Measurements from ENCODE around the gene MYO1C. TPM values are rescaled to one million over a fixed set of nuclear protein-coding genes. Genes with fewer than 3 reads are reported as not detected.

Gene MYO1C
- total RNA-seq, 4 donors from 2014 or later, result 103 to 145 (median 121) TPM

DNA sequence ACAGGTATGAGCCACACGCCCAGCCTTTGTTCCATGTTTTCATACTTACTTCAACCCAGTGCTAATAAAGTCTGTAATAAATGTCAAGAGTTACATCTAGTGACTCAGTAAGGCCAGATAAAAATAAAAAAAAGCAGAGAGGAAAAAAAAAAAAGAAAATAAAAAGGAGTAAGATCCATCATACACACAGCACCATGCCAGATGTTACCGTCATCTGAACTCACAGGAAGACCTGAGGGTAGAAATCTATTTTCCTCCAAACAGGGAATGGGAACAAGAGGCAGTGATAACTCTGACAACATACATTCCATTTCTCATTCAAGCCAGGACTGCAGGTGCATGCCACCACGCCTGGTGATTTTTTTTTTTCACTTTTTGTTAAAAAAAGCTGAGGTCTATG is 57.2 kb downstream of the MYO1C start:
- H3K4me3 ChIP-seq (replicated peaks in 1 of 3), result no peak overlapping the region
- no peaks in the 10 kb centered on the region for H3K27me3 ChIP-seq
- H3K27ac ChIP-seq, result peak overlapping the region in 1 of 3 donors; percentile 2
- TF ChIP-seq, protein P1, sequence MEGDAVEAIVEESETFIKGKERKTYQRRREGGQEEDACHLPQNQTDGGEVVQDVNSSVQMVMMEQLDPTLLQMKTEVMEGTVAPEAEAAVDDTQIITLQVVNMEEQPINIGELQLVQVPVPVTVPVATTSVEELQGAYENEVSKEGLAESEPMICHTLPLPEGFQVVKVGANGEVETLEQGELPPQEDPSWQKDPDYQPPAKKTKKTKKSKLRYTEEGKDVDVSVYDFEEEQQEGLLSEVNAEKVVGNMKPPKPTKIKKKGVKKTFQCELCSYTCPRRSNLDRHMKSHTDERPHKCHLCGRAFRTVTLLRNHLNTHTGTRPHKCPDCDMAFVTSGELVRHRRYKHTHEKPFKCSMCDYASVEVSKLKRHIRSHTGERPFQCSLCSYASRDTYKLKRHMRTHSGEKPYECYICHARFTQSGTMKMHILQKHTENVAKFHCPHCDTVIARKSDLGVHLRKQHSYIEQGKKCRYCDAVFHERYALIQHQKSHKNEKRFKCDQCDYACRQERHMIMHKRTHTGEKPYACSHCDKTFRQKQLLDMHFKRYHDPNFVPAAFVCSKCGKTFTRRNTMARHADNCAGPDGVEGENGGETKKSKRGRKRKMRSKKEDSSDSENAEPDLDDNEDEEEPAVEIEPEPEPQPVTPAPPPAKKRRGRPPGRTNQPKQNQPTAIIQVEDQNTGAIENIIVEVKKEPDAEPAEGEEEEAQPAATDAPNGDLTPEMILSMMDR (IDR thresholded peaks at IDR 0.05), result no peak
- TF ChIP-seq POLR2A (IDR thresholded peaks at IDR 0.05), result no peak
- H3K36me3 ChIP-seq, result peaks cover 4 to 14% of the 10 kb centered on the region in 2 donors
- H3K9me3 ChIP-seq, result no peaks in the 10 kb centered on the region
- 90 to 94% methylated on average over 3 of the region's 3 CpGs for WGBS, 2 donors
- no peak for DNase-seq
- peaks cover 25 to 45% of the 10 kb centered on the region in 2 donors for H3K4me1 ChIP-seq
- intact Hi-C loops (cut with DNase I), result no loop called here

GRCh38 chr17:1434150-1434549 is 58.3 kb downstream of the MYO1C start:
- H3K27ac ChIP-seq, result peak overlapping the region; percentile 3 to 47 (median 27)
- no peak for TF ChIP-seq POLR2A (IDR thresholded peaks at IDR 0.05)
- TF ChIP-seq, protein P1 (IDR thresholded peaks at IDR 0.05), result no peak
- DNase-seq, result no peak
- no peak overlapping the region for H3K4me3 ChIP-seq (replicated peaks in 1 of 3)
- intact Hi-C loops (cut with DNase I), result no loop called here
- peaks cover 25 to 54% of the 10 kb centered on the region in 2 donors for H3K4me1 ChIP-seq
- H3K27me3 ChIP-seq, result no peaks in the 10 kb centered on the region
- peaks cover 4 to 14% of the 10 kb centered on the region in 2 donors for H3K36me3 ChIP-seq
- WGBS, 2 donors, result 81 to 86% methylated on average over 3 of the region's 3 CpGs
- H3K9me3 ChIP-seq, result no peaks in the 10 kb centered on the region

- TF ChIP-seq POLR2A (IDR thresholded peaks at IDR 0.05), result no peak
- TF ChIP-seq, protein P1 (IDR thresholded peaks at IDR 0.05), result no peak
- Histone ChIP-seq H3K4me3 (replicated peaks in 1 of 3) (no peak overlapping the region), H3K27ac (peak overlapping the region in 2 of 3 donors; percentile 40 to 42), H3K36me3 (peaks cover 3 to 14% of the 10 kb centered on the region in 2 donors), H3K4me1 (peaks cover 14 to 49% of the 10 kb centered on the region in 2 donors), H3K9me3 (no peaks in the 10 kb centered on the region), H3K27me3 (no peaks in the 10 kb centered on the region)
- WGBS, 2 donors, result 54 to 80% methylated on average over 2 of the region's 2 CpGs
- intact Hi-C loops (cut with DNase I), result no loop called here
- DNase-seq, result peak; percentile 57 to 64
Observed at GRCh38 chr17:1431631-1432104, 60.8 kb downstream of the MYO1C start.

DNA sequence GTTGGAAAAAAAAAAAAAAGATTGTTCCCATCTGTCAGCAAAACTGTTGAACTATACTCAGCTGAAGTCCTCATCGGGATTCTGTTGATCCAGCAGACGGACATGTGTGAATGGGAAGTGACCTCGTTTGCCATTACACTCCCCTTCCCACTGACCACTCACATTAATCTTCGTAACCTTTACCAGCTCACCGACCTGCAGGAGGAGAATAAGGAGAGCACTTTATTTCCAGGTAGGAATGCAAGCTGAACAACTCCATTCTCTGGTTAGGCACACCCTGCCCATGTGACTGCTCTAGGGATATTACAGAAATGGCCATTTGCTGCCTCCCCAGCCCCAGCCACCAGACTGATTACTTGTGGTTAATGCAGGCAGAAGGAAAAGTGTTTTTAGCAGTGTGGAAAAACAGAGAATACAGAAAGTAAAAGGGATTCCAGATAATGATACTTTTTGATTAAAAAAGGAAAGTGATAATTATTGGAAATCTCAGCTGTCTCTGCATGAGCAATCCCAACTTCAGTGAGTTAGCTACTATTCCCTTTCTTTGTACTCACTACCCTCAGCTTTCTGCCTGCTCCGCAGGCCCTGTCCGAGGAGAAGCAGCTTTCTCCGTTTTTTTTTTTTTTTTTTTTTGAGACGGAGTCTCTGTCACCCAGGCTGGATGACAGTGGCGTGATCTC is 68.9 kb downstream of the MYO1C start:
- no peaks in the 10 kb centered on the region for H3K9me3 ChIP-seq
- intact Hi-C loops (cut with DNase I), result no loop called here
- 59 to 64% methylated on average over 10 of the region's 10 CpGs for WGBS, 2 donors
- no peak for DNase-seq
- TF ChIP-seq, protein P1 (IDR thresholded peaks at IDR 0.05), result no peak
- no peak for TF ChIP-seq POLR2A (IDR thresholded peaks at IDR 0.05)
- H3K36me3 ChIP-seq, result peaks cover 0 to 4% of the 10 kb centered on the region in 2 donors
- H3K27ac ChIP-seq, result peak overlapping the region; percentile 70 to 83 (median 73)
- no peak overlapping the region for H3K4me3 ChIP-seq (replicated peaks in 1 of 3)
- peaks cover 30 to 55% of the 10 kb centered on the region in 2 donors for H3K4me1 ChIP-seq
- no peaks in the 10 kb centered on the region for H3K27me3 ChIP-seq

DNA sequence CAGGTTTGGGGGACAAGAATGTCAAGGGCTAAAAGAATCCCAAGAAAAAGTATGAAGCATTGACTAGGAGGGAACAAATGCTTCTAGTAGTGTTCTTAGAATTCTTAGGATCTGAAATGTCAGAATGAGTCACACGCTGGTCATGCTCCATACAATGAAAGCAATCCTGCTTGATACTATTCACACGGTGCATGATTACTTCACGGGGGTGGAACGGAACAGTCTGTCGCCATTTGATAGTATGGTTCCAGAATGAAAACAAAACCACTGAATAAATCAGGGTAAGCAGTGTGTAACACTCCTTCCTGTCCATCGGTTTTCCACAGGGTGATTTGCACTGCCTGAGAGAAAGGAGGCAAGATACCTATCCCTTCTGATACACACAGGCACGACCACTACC is 69.6 kb downstream of the MYO1C start:
- peaks cover 30 to 55% of the 10 kb centered on the region in 2 donors for H3K4me1 ChIP-seq
- TF ChIP-seq, protein P1 (IDR thresholded peaks at IDR 0.05), result no peak
- peak in 1 of 2 donors; percentile 59 for TF ChIP-seq POLR2A (IDR thresholded peaks at IDR 0.05)
- 37 to 39% methylated on average over 7 of the region's 7 CpGs for WGBS, 2 donors
- no peak overlapping the region for H3K4me3 ChIP-seq (replicated peaks in 1 of 3)
- no peaks in the 10 kb centered on the region for H3K27me3 ChIP-seq
- H3K27ac ChIP-seq, result peak overlapping the region; percentile 73 to 84 (median 83)
- peaks cover 0 to 4% of the 10 kb centered on the region in 2 donors for H3K36me3 ChIP-seq
- H3K9me3 ChIP-seq, result no peaks in the 10 kb centered on the region
- DNase-seq, result peak; percentile 80 to 81
- intact Hi-C loops (cut with DNase I), result no loop called here

Data from thyroid gland (tissue), 4 donors.